T-helper 1 cell treated with Interleukin-12 subunit alpha and Interleukin-12 subunit beta and Interleukin-4 antibody, amounts not matched to agents 30 μg/mL and 1 μg/mL, for 36 hours (primary cell): ENCODE results near the gene JADE2.

ENCODE experiments used
- H3K27ac Mint-ChIP-seq: one replicate; pipeline ENCODE4 v1.8.0; 2021; ENCODE audit warnings: mild to moderate bottlenecking, mixed read lengths
- H3K27me3 Mint-ChIP-seq: one replicate; pipeline ENCODE4 v1.8.0; 2021; ENCODE audit warnings: low read depth, mixed read lengths
- H3K36me3 Mint-ChIP-seq: one replicate; pipeline ENCODE4 v1.8.0; 2021; ENCODE audit warnings: low read depth, mixed read lengths
- H3K4me1 Mint-ChIP-seq: one replicate; pipeline ENCODE4 v1.8.0; 2021; ENCODE audit warnings: low read depth, mixed read lengths
- H3K4me3 Mint-ChIP-seq: one replicate; pipeline ENCODE4 v1.8.0; 2021; ENCODE audit warnings: mild to moderate bottlenecking, moderate library complexity, mixed read lengths
- H3K9me3 Mint-ChIP-seq: one replicate; pipeline ENCODE4 v1.8.0; 2021; ENCODE audit warnings: mixed read lengths

Gene JADE2

GRCh38 chr5:134574521-134574920 is 49.1 kb downstream of the JADE2 start:
- H3K27me3 Mint-ChIP-seq: no peaks in the 10 kb centered on the region
- no peaks in the 10 kb centered on the region for H3K9me3 Mint-ChIP-seq
- peaks cover 41% of the 10 kb centered on the region for H3K36me3 Mint-ChIP-seq
- no peak overlapping the region for H3K4me3 Mint-ChIP-seq
- peaks cover 7% of the 10 kb centered on the region for H3K4me1 Mint-ChIP-seq
- no peak overlapping the region for H3K27ac Mint-ChIP-seq

DNA sequence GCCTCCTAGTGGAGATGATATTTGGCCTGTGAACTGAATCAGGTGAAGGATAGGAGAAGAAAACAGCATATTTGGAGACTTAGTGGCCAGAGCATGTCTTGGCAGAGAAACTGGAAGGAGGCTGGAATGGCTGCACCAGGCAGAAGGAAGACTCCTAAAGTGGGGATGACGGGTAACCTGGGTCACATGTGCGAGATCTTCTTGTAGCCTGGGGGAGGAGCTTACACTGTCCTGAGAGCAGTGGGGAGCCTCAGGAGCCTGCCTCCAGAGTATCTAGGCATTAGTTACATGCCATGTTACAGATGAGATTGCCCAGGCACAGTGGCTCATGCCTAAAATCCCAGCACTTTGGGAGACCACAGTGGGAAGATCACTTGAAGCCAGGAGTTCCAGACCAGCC is 49.8 kb downstream of the JADE2 start:
- H3K36me3 Mint-ChIP-seq: peaks cover 38% of the 10 kb centered on the region
- peaks cover 4% of the 10 kb centered on the region for H3K4me1 Mint-ChIP-seq
- H3K27ac Mint-ChIP-seq: no peak overlapping the region

DNA sequence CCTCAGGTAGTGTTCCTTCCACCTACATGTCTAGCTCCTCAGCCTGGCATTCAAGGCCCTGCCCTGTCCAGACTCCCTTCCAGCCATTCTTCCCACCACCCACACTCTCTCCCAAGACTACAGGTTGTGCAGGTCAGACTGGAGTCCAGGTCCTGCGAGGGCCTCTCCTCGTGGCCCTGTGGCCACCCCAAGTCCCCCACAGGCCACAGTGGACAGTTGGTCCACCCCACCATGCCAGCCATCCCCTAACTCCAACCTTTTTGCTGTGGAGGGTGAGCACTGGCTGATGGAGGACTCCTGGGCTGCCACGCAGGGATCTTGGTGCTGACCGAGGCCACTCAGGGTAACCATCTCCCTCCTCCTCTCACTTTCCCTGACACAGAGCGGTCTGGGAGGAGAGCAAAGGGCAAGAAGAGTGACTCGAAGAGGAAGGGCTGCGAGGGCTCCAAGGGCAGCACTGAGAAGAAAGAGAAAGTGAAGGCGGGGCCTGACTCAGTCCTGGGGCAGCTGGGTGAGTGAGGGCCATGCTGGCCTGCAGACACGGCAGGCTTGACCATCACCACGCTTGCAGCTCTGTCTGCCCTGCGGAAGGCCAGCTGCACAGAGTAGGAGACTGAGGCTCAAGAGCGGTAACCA is 51.0 kb downstream of the JADE2 start:
- no peaks in the 10 kb centered on the region for H3K9me3 Mint-ChIP-seq
- no peak overlapping the region for H3K4me3 Mint-ChIP-seq
- H3K4me1 Mint-ChIP-seq: peaks cover 4% of the 10 kb centered on the region
- no peak overlapping the region for H3K27ac Mint-ChIP-seq
- peaks cover 43% of the 10 kb centered on the region for H3K36me3 Mint-ChIP-seq
- H3K27me3 Mint-ChIP-seq: no peaks in the 10 kb centered on the region

More for the DNA sequence above, 49.8 kb downstream of the JADE2 start:
- H3K27me3 Mint-ChIP-seq: no peaks in the 10 kb centered on the region
- no peaks in the 10 kb centered on the region for H3K9me3 Mint-ChIP-seq
- no peak overlapping the region for H3K4me3 Mint-ChIP-seq

GRCh38 chr5:134577022-134577795 is 51.7 kb downstream of the JADE2 start:
- no peaks in the 10 kb centered on the region for H3K27me3 Mint-ChIP-seq
- H3K36me3 Mint-ChIP-seq: peaks cover 39% of the 10 kb centered on the region
- H3K4me1 Mint-ChIP-seq: peaks cover 4% of the 10 kb centered on the region
- H3K4me3 Mint-ChIP-seq: no peak overlapping the region
- no peak overlapping the region for H3K27ac Mint-ChIP-seq
- H3K9me3 Mint-ChIP-seq: no peaks in the 10 kb centered on the region

DNA sequence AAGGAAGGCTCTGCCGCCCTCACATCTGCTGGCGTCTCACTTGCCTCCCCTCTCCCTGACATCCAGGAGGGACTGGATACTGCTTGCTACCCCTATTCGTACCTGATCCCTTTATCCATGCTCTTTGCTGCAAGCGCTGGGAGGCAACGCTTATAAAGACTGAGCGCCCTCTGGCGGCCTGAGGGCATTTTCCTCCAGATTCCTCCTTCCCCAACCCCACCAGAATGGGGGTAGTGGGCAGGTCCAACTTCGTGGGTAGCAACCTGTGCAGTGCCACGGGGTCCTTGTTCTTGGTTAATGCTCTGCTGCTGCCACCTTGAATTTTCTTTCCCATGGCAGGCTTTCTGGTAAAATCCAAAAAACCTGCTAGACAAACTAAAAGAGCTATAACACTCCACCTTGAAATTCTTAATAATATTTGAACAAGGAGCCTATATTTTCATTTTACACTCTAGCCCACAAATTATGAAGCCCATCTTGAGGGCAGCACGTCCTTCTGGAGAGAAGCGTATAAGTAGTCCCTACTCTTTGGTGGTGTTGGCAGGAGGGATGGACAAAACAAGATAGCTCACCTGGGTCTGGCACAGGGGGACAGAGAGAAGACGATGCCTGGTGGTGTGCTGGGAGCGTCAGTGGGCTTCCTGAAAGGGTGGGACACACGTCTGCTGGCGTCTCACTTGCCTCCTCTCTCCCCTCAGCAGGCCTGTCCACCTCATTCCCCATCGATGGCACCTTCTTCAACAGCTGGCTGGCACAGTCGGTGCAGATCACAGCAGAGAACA is 52.5 kb downstream of the JADE2 start:
- no peaks in the 10 kb centered on the region for H3K27me3 Mint-ChIP-seq
- no peak overlapping the region for H3K27ac Mint-ChIP-seq
- H3K4me1 Mint-ChIP-seq: peaks cover 4% of the 10 kb centered on the region
- H3K9me3 Mint-ChIP-seq: no peaks in the 10 kb centered on the region
- peaks cover 37% of the 10 kb centered on the region for H3K36me3 Mint-ChIP-seq
- H3K4me3 Mint-ChIP-seq: no peak overlapping the region

DNA sequence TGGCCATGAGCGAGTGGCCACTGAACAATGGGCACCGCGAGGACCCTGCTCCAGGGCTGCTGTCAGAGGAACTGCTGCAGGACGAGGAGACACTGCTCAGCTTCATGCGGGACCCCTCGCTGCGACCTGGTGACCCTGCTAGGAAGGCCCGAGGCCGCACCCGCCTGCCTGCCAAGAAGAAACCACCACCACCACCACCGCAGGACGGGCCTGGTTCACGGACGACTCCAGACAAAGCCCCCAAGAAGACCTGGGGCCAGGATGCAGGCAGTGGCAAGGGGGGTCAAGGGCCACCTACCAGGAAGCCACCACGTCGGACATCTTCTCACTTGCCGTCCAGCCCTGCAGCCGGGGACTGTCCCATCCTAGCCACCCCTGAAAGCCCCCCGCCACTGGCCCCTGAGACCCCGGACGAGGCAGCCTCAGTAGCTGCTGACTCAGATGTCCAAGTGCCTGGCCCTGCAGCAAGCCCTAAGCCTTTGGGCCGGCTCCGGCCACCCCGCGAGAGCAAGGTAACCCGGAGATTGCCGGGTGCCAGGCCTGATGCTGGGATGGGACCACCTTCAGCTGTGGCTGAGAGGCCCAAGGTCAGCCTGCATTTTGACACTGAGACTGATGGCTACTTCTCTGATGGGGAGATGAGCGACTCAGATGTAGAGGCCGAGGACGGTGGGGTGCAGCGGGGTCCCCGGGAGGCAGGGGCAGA is 53.3 kb downstream of the JADE2 start:
- H3K4me3 Mint-ChIP-seq: no peak overlapping the region
- H3K27me3 Mint-ChIP-seq: no peaks in the 10 kb centered on the region
- peaks cover 35% of the 10 kb centered on the region for H3K36me3 Mint-ChIP-seq
- H3K9me3 Mint-ChIP-seq: no peaks in the 10 kb centered on the region
- peaks cover 4% of the 10 kb centered on the region for H3K4me1 Mint-ChIP-seq
- H3K27ac Mint-ChIP-seq: no peak overlapping the region

- Mint-ChIP-seq H3K27ac (no peak overlapping the region), H3K9me3 (no peaks in the 10 kb centered on the region), H3K27me3 (no peaks in the 10 kb centered on the region), H3K4me3 (no peak overlapping the region), H3K4me1 (peaks cover 4% of the 10 kb centered on the region), H3K36me3 (peaks cover 31% of the 10 kb centered on the region)
Measured at GRCh38 chr5:134579284-134579771, 53.9 kb downstream of the JADE2 start.

DNA sequence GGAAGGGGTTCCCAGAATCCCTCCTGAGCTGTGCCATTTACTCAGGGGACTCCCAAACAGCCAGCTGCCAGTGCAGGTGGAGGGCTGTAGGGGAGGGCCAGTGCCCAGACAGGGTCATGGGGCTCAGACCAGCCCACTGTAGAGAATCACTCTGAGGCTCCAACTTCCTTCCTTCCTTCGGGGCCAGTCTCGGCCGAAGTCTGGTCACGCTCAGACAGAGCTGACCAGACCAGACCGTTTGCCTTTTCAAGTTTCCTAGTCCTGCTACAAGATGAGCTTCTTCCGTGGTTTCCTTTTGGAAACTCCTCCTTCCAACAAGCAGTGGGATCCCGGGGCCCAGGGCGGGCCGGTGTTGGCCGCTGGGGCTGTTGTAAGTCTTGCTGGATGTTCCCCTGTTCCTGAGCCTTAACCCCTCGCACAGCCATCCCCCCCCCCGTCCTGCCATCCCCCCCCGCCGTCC is 54.6 kb downstream of the JADE2 start:
- Mint-ChIP-seq H3K4me1 (peaks cover 4% of the 10 kb centered on the region), H3K4me3 (no peak overlapping the region), H3K27me3 (no peaks in the 10 kb centered on the region), H3K36me3 (peaks cover 28% of the 10 kb centered on the region), H3K9me3 (no peaks in the 10 kb centered on the region), H3K27ac (no peak overlapping the region)

- Mint-ChIP-seq H3K27ac (no peak overlapping the region), H3K36me3 (peaks cover 28% of the 10 kb centered on the region), H3K4me1 (peaks cover 4% of the 10 kb centered on the region), H3K27me3 (no peaks in the 10 kb centered on the region), H3K4me3 (no peak overlapping the region), H3K9me3 (no peaks in the 10 kb centered on the region)
Measured at GRCh38 chr5:134581241-134581981, 55.9 kb downstream of the JADE2 start.

DNA sequence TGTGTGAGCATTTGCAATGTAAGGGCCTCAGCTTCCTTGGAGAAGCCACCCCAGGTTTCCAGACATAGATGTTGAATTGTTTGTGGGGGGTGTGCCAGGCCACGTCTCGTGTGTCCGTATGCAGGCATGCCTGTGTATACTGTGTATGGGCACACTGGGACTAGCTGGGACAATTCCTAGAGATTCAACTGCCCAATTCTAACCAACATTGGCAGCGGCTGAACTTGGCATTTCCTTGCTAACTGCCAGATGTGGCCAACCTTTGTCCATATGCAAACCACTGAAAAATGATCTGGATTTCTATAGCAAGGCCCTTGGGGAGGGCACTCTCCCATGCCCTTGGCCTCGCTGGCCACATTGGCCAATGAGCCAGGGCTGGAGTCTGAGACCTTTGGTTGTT is 56.8 kb downstream of the JADE2 start:
- Mint-ChIP-seq H3K4me3 (no peak overlapping the region), H3K4me1 (peaks cover 12% of the 10 kb centered on the region), H3K36me3 (peaks cover 22% of the 10 kb centered on the region), H3K27ac (no peak overlapping the region), H3K27me3 (no peaks in the 10 kb centered on the region), H3K9me3 (no peaks in the 10 kb centered on the region)

- H3K27me3 Mint-ChIP-seq: no peaks in the 10 kb centered on the region
- H3K9me3 Mint-ChIP-seq: no peaks in the 10 kb centered on the region
- peaks cover 18% of the 10 kb centered on the region for H3K36me3 Mint-ChIP-seq
- no peak overlapping the region for H3K27ac Mint-ChIP-seq
- H3K4me3 Mint-ChIP-seq: no peak overlapping the region
- peaks cover 8% of the 10 kb centered on the region for H3K4me1 Mint-ChIP-seq
Measured at GRCh38 chr5:134582941-134583340, 57.5 kb downstream of the JADE2 start.

GRCh38 chr5:134583766-134584165 is 58.3 kb downstream of the JADE2 start:
- peaks cover 8% of the 10 kb centered on the region for H3K4me1 Mint-ChIP-seq
- H3K4me3 Mint-ChIP-seq: no peak overlapping the region
- H3K36me3 Mint-ChIP-seq: peaks cover 13% of the 10 kb centered on the region
- H3K27me3 Mint-ChIP-seq: no peaks in the 10 kb centered on the region
- no peak overlapping the region for H3K27ac Mint-ChIP-seq
- H3K9me3 Mint-ChIP-seq: no peaks in the 10 kb centered on the region

DNA sequence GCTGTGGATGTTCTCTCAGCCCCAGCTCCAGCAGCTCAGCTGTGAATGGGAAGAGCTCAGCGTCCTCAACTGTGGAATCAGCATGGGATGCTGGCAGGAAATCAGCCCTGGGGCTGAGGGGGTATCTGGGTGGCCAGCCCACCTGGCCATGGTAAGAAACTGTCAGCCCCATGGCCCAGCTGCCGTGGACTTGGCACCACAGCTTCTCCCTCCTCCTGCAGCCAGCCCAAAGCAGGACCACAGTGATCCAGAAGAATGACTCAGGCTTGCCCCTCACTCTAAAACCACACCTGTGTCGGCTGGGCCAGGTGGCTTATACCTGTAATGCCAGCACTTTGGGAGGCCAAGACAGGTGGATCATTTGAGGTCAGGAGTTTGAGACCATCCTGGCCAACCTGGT is 59.2 kb downstream of the JADE2 start:
- H3K4me3 Mint-ChIP-seq: no peak overlapping the region
- H3K4me1 Mint-ChIP-seq: peaks cover 8% of the 10 kb centered on the region
- H3K36me3 Mint-ChIP-seq: peaks cover 8% of the 10 kb centered on the region
- no peaks in the 10 kb centered on the region for H3K27me3 Mint-ChIP-seq
- no peaks in the 10 kb centered on the region for H3K9me3 Mint-ChIP-seq
- H3K27ac Mint-ChIP-seq: no peak overlapping the region
